ENCODE measurements around the gene TIGAR.

Gene TIGAR

GRCh38 chr12:4307593-4308333, 13.2 kb upstream of the TIGAR start:
- peak; percentile 38 for DNase-seq

- DNase-seq: no peak
Observed at GRCh38 chr12:4308334-4308950, 12.6 kb upstream of the TIGAR start.

GRCh38 chr12:4311776-4312175, 9.2 kb upstream of the TIGAR start:
- no peak for DNase-seq

GRCh38 chr12:4312251-4312650, 8.8 kb upstream of the TIGAR start:
- no peak for DNase-seq

GRCh38 chr12:4320497-4320852, 538 bp upstream of the TIGAR start:
- DNase-seq: peak; percentile 32

- no peak for DNase-seq
Observed at GRCh38 chr12:4322726-4323125, 1.7 kb downstream of the TIGAR start.

- DNase-seq: no peak
Observed at GRCh38 chr12:4323396-4323795, 2.4 kb downstream of the TIGAR start.

GRCh38 chr12:4324366-4324765, 3.4 kb downstream of the TIGAR start:
- no peak for DNase-seq

- no peak for DNase-seq
Observed at GRCh38 chr12:4325966-4326365, 5.0 kb downstream of the TIGAR start.

- no peak for DNase-seq
Observed at GRCh38 chr12:4327293-4327692, 6.3 kb downstream of the TIGAR start.

GRCh38 chr12:4330203-4330602, 9.2 kb downstream of the TIGAR start:
- no peak for DNase-seq

GRCh38 chr12:4331221-4331620, 10.2 kb downstream of the TIGAR start:
- DNase-seq: no peak

- DNase-seq: no peak
Observed at GRCh38 chr12:4331842-4332241, 10.8 kb downstream of the TIGAR start.

- no peak for DNase-seq
Observed at GRCh38 chr12:4346931-4347330, 25.9 kb downstream of the TIGAR start.

GRCh38 chr12:4353785-4354208, 32.8 kb downstream of the TIGAR start:
- DNase-seq: no peak

GRCh38 chr12:4355156-4356040, 34.4 kb downstream of the TIGAR start:
- no peak for DNase-seq

GRCh38 chr12:4356041-4356327, 35.0 kb downstream of the TIGAR start:
- DNase-seq: no peak

- no peak for DNase-seq
Observed at GRCh38 chr12:4366090-4366489, 45.1 kb downstream of the TIGAR start.

GRCh38 chr12:4369548-4369947, 48.5 kb downstream of the TIGAR start:
- DNase-seq: no peak

GRCh38 chr12:4370265-4370664, 49.3 kb downstream of the TIGAR start:
- DNase-seq: no peak

GRCh38 chr12:4372653-4373052, 51.6 kb downstream of the TIGAR start:
- no peak for DNase-seq

GRCh38 chr12:4375449-4375848, 54.4 kb downstream of the TIGAR start:
- no peak for DNase-seq

GRCh38 chr12:4378772-4379171, 57.8 kb downstream of the TIGAR start:
- DNase-seq: no peak

GRCh38 chr12:4379405-4379804, 58.4 kb downstream of the TIGAR start, which contains the start of gene FGF23:
Gene FGF23 (minus strand): TSS chr12:4379712. CDS start chr12:4379582, 130 bp downstream.
- no peak for DNase-seq
